Mesenchymal stem cell (in vitro differentiated cells and primary cell): ENCODE data around the gene ADISSP.

Experiments
- DNase-seq: peaks from one replicate; pipeline ENCODE4 v3.0.0-alpha.2; 2013
- H2AFZ ChIP-seq: one replicate; pipeline ENCODE4 v1.6.1; 2013; ENCODE audit warnings: low read depth, mild to moderate bottlenecking, control low read depth, inconsistent platforms, low read length, moderate library complexity
- H2AK5ac ChIP-seq: 2 replicates; pipeline ENCODE4 v1.6.1; 2013; ENCODE audit warnings: low read length, moderate library complexity, mild to moderate bottlenecking, inconsistent platforms; ENCODE audit not compliant: severe bottlenecking
- H2BK120ac ChIP-seq: one replicate; pipeline ENCODE4 v1.6.1; 2013; ENCODE audit warnings: low read depth, mild to moderate bottlenecking, inconsistent platforms, low read length, moderate library complexity
- H2BK12ac ChIP-seq, 2 experiments: one replicate each; pipeline ENCODE4 v1.6.1; 2013; ENCODE audit warnings: inconsistent platforms in 2 of 2, low read length in 2 of 2, mild to moderate bottlenecking in 2 of 2, moderate library complexity in 2 of 2, control low read depth in 1 of 2
- H2BK15ac ChIP-seq: one replicate; pipeline ENCODE4 v1.6.1; 2013; ENCODE audit warnings: mild to moderate bottlenecking, low read depth, inconsistent platforms; ENCODE audit not compliant: poor library complexity, severe bottlenecking
- H2BK5ac ChIP-seq: 2 replicates; pipeline ENCODE4 v1.6.1; 2013; ENCODE audit warnings: low read depth, mild to moderate bottlenecking, low read length, control low read depth, inconsistent platforms; ENCODE audit not compliant: poor library complexity, severe bottlenecking
- H3K14ac ChIP-seq, 2 experiments: one replicate each; pipeline ENCODE4 v1.6.1; 2013; ENCODE audit warnings: inconsistent platforms in 2 of 2, low read length in 2 of 2, control low read depth in 1 of 2, mild to moderate bottlenecking in 1 of 2, moderate library complexity in 1 of 2
- H3K18ac ChIP-seq, 2 experiments: one replicate each; pipeline ENCODE4 v1.6.1; 2013; ENCODE audit warnings: inconsistent platforms in 2 of 2, low read length in 2 of 2, control low read depth in 1 of 2, low read depth in 1 of 2, mild to moderate bottlenecking in 1 of 2
- H3K23ac ChIP-seq, 2 experiments: one replicate each; pipeline ENCODE4 v1.6.1; 2013; ENCODE audit warnings: inconsistent platforms in 2 of 2, low read length in 2 of 2, mild to moderate bottlenecking in 2 of 2, moderate library complexity in 2 of 2, control low read depth in 1 of 2
- H3K27ac ChIP-seq: 2 replicates; pipeline ENCODE4 v1.5.1; 2013; ENCODE audit warnings: mild to moderate bottlenecking, moderate library complexity, low read length, control low read depth, inconsistent platforms; ENCODE audit not compliant: poor library complexity, severe bottlenecking
- H3K27me3 ChIP-seq, 2 experiments: 2 replicates each; pipeline versions ENCODE4 v1.6.1 to v1.7.0; 2013; ENCODE audit warnings: low read length in 2 of 2, mild to moderate bottlenecking in 2 of 2, moderate library complexity in 2 of 2, control low read depth in 1 of 2, inconsistent platforms in 1 of 2; ENCODE audit not compliant: control insufficient read depth in 1 of 2, insufficient read depth in 1 of 2
- H3K36me3 ChIP-seq, 2 experiments: 2 replicates each; pipeline versions ENCODE4 v1.6.1 to v1.7.0; 2013; ENCODE audit warnings: low read length in 2 of 2, control low read depth in 1 of 2, inconsistent platforms in 1 of 2, low read depth in 1 of 2, mild to moderate bottlenecking in 1 of 2; ENCODE audit not compliant: insufficient read depth in 2 of 2, control insufficient read depth in 1 of 2
- H3K4ac ChIP-seq, 2 experiments: one replicate each; pipeline ENCODE4 v1.6.1; 2013; ENCODE audit warnings: inconsistent platforms in 2 of 2, low read length in 2 of 2, mild to moderate bottlenecking in 2 of 2, moderate library complexity in 2 of 2, control low read depth in 1 of 2, low read depth in 1 of 2
- H3K4me1 ChIP-seq: 2 replicates; pipeline ENCODE4 v1.6.1; 2013; ENCODE audit warnings: low read depth, low read length, control low read depth; ENCODE audit not compliant: control insufficient read depth, insufficient read depth
- H3K4me2 ChIP-seq: 2 replicates; pipeline ENCODE4 v1.6.1; 2013; ENCODE audit warnings: low read length, mild to moderate bottlenecking, inconsistent platforms; ENCODE audit not compliant: poor library complexity, severe bottlenecking
- H3K4me3 ChIP-seq, 2 experiments: 2 replicates each; pipeline versions ENCODE4 v1.5.1 to v1.7.0; 2013; ENCODE audit warnings: low read length in 2 of 2, mild to moderate bottlenecking in 2 of 2, control low read depth in 1 of 2, low read depth in 1 of 2; ENCODE audit not compliant: insufficient read depth in 1 of 2
- H3K79me1 ChIP-seq: replicated peaks from 2 replicates; pipeline ENCODE4 v1.6.1; 2013; ENCODE audit warnings: mild to moderate bottlenecking, control low read depth, low read length, inconsistent platforms; ENCODE audit not compliant: poor library complexity, severe bottlenecking
- H3K9ac ChIP-seq: 2 replicates; pipeline ENCODE4 v1.7.0; 2013; ENCODE audit warnings: mild to moderate bottlenecking, low read length, moderate library complexity
- H3K9me3 ChIP-seq: 2 replicates; pipeline ENCODE4 v1.7.0; 2013; ENCODE audit warnings: mild to moderate bottlenecking, low read length; ENCODE audit not compliant: control insufficient read depth
- H4K8ac ChIP-seq: one replicate; pipeline ENCODE4 v1.6.1; 2013; ENCODE audit warnings: inconsistent platforms, mild to moderate bottlenecking, low read length, moderate library complexity
- H4K91ac ChIP-seq: one replicate; pipeline ENCODE4 v1.6.1; 2013; ENCODE audit warnings: mild to moderate bottlenecking, low read length, inconsistent platforms
- WGBS: methylation state at CpG from one replicate; pipeline ENCODE4 v1.1.7; 2013; ENCODE audit warnings: mixed read lengths; 5-methylcytosine and 5-hydroxymethylcytosine counted together

ADISSP gene

GRCh38 chr20:3765171-3765882 lies 2.2 kb downstream of the ADISSP start:
- no peak overlapping the region for H2BK15ac ChIP-seq
- H3K9me3 ChIP-seq = no peaks in the 10 kb centered on the region
- H3K4me3 ChIP-seq = no peak overlapping the region
- no peak overlapping the region for H2AK5ac ChIP-seq
- H3K79me1 ChIP-seq = peaks cover 35% of the 10 kb centered on the region
- H3K9ac ChIP-seq = peak overlapping the region; percentile 82
- no peak overlapping the region for H4K91ac ChIP-seq
- H2BK12ac ChIP-seq = peak overlapping the region in 1 of 2 experiments; percentile 6
- H3K27me3 ChIP-seq = no peaks in the 10 kb centered on the region
- no peak overlapping the region for H2BK120ac ChIP-seq
- H3K18ac ChIP-seq = peak overlapping the region in 1 of 2 experiments; percentile 42
- H3K4me2 ChIP-seq = no peak overlapping the region
- H4K8ac ChIP-seq = no peak overlapping the region
- H3K27ac ChIP-seq = no peak overlapping the region
- DNase-seq = no peak
- no peak overlapping the region for H3K14ac ChIP-seq
- H3K36me3 ChIP-seq = peaks cover 0 to 7% of the 10 kb centered on the region in 2 experiments
- no peak overlapping the region for H3K23ac ChIP-seq
- WGBS = 67% methylated on average over 2 of the region's 3 CpGs
- H3K4me1 ChIP-seq = peaks cover 21% of the 10 kb centered on the region
- H2BK5ac ChIP-seq = no peak overlapping the region
- peak overlapping the region in 1 of 2 experiments; percentile 24 for H3K4ac ChIP-seq
- H2AFZ ChIP-seq = no peak overlapping the region

GRCh38 chr20:3764659-3765058 lies 2.9 kb downstream of the ADISSP start:
- H2BK12ac ChIP-seq = peak overlapping the region in 1 of 2 experiments; percentile 24
- peaks cover 40% of the 10 kb centered on the region for H3K79me1 ChIP-seq
- no peak overlapping the region for H3K4me2 ChIP-seq
- H3K18ac ChIP-seq = peak overlapping the region in 1 of 2 experiments; percentile 42
- DNase-seq = no peak
- H2AK5ac ChIP-seq = no peak overlapping the region
- no peak overlapping the region for H3K4ac ChIP-seq
- H3K9ac ChIP-seq = no peak overlapping the region
- H3K9me3 ChIP-seq = no peaks in the 10 kb centered on the region
- H3K27ac ChIP-seq = no peak overlapping the region
- peak overlapping the region; percentile 19 for H2BK15ac ChIP-seq
- peaks cover 21% of the 10 kb centered on the region for H3K4me1 ChIP-seq
- H3K14ac ChIP-seq = no peak overlapping the region
- H4K8ac ChIP-seq = no peak overlapping the region
- H3K23ac ChIP-seq = no peak overlapping the region
- no peak overlapping the region for H2BK120ac ChIP-seq
- peaks cover 4 to 7% of the 10 kb centered on the region in 2 experiments for H3K36me3 ChIP-seq
- no peak overlapping the region for H3K4me3 ChIP-seq
- no peak overlapping the region for H2AFZ ChIP-seq
- 90% methylated on average over 3 of the region's 3 CpGs for WGBS
- no peak overlapping the region for H2BK5ac ChIP-seq
- H3K27me3 ChIP-seq = no peaks in the 10 kb centered on the region
- no peak overlapping the region for H4K91ac ChIP-seq

GRCh38 chr20:3763671-3764601 lies 3.6 kb downstream of the ADISSP start:
- no peak overlapping the region for H3K9ac ChIP-seq
- no peak overlapping the region for H3K23ac ChIP-seq
- no peak overlapping the region for H2BK120ac ChIP-seq
- H3K36me3 ChIP-seq = peaks cover 6 to 7% of the 10 kb centered on the region in 2 experiments
- H3K9me3 ChIP-seq = no peaks in the 10 kb centered on the region
- H3K4ac ChIP-seq = no peak overlapping the region
- H2AK5ac ChIP-seq = no peak overlapping the region
- H4K8ac ChIP-seq = no peak overlapping the region
- H2AFZ ChIP-seq = no peak overlapping the region
- no peak for DNase-seq
- no peak overlapping the region for H3K27ac ChIP-seq
- no peak overlapping the region for H3K18ac ChIP-seq
- no peak overlapping the region for H2BK12ac ChIP-seq
- H3K27me3 ChIP-seq = no peaks in the 10 kb centered on the region
- H3K14ac ChIP-seq = no peak overlapping the region
- H2BK5ac ChIP-seq = no peak overlapping the region
- H3K4me1 ChIP-seq = peaks cover 21% of the 10 kb centered on the region
- no peak overlapping the region for H3K4me3 ChIP-seq
- 95% methylated on average over 8 of the region's 8 CpGs for WGBS
- peaks cover 42% of the 10 kb centered on the region for H3K79me1 ChIP-seq
- H2BK15ac ChIP-seq = no peak overlapping the region
- no peak overlapping the region for H4K91ac ChIP-seq
- H3K4me2 ChIP-seq = no peak overlapping the region
